Activated CD4-positive, CD25-positive, alpha-beta regulatory T cell treated with anti-CD3 and anti-CD28 coated beads, Interleukin-2, amount 50 U/mL, for 16 hours (primary cell): ENCODE measurements around the gene RPS15.

Source experiments
- DNase-seq: peaks from one replicate; pipeline ENCODE4 v3.0.0-alpha.2; 2020; ENCODE audit warnings: low read depth, low spot score

RPS15 gene

DNA sequence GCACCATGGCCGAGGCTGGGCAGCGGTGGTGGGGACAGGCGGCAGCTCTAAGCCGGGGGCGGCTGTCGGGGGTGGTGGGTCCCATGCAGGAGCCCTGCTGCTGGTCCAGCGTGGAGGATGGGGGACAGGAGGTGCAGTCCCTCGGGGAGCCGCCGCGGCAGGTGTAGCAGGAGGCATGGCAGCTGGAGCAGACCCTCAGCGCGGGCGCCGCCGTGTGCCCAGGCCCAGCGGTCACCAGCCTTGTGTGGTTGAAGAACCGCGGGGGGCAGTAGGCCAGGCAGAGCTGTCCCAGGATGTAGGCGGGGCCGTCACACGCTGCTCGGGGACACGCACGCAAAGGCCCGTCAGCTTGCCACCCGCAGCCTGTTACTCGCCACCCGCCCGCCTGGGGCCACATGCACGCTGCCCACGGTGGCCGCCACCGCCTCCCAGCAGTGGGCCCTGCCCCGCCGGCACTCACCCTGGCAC lies 43.7 kb downstream of the RPS15 start:
- DNase-seq, result no peak

- no peak for DNase-seq
Measured at GRCh38 chr19:1482361-1483130, 44.4 kb downstream of the RPS15 start.

GRCh38 chr19:1483131-1483978 lies 45.2 kb downstream of the RPS15 start:
- no peak for DNase-seq

- no peak for DNase-seq
Measured at GRCh38 chr19:1483979-1484428, 45.8 kb downstream of the RPS15 start.

GRCh38 chr19:1486720-1487575 lies 48.8 kb downstream of the RPS15 start:
- DNase-seq, result no peak

DNA sequence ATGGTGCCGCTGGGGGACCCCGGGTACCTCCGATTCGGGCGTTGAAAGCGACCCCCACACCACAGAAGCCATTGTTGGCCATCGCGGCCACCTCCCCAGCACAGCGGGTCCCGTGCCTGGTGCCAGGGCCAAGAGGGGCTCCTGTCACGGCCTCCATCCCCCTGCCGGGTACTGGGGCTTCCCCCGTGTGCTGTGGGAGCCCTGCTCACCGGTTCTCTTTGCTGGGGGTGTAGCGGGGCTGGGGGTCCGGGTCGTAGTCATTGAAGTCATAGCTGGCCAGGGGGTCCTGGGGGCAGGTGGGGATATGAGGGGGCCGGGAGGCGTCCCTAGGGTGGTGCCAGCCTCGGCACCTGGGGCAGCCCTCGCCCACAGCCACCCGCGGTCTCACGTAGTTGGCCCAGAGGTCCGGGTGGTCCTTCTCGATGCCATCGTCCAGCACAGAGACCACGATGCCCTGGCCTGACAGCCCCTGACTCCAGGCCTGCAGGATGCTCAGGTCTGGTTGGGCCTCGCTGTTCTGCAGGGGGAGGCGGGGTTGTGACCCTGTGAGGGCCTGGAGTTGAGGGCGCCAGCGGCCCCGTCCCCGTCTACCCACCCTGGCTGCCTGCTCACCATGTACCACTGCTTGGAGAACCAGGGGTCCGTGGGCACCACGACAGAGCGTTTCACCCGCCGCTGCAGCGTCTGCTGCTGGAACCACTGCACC lies 49.5 kb downstream of the RPS15 start:
- DNase-seq, result no peak

- no peak for DNase-seq
Measured at GRCh38 chr19:1488282-1488601, 50.0 kb downstream of the RPS15 start.

- DNase-seq, result no peak
Measured at GRCh38 chr19:1489463-1490310, 51.5 kb downstream of the RPS15 start.
